HG03025 (cell line): Measurements from ENCODE around the gene ACTR8.

ENCODE experiments used
- ATAC-seq: cut with Tn5 transposase; IDR thresholded peaks from one replicate; pipeline ENCODE4 v1.9.1; 2021; ENCODE audit warnings: mild to moderate bottlenecking, moderate library complexity; ENCODE audit not compliant: unreplicated experiment, low FRiP score

ACTR8 gene

GRCh38 chr3:53819163-53819868 lies 62.6 kb downstream of the ACTR8 start:
- no peak for ATAC-seq

DNA sequence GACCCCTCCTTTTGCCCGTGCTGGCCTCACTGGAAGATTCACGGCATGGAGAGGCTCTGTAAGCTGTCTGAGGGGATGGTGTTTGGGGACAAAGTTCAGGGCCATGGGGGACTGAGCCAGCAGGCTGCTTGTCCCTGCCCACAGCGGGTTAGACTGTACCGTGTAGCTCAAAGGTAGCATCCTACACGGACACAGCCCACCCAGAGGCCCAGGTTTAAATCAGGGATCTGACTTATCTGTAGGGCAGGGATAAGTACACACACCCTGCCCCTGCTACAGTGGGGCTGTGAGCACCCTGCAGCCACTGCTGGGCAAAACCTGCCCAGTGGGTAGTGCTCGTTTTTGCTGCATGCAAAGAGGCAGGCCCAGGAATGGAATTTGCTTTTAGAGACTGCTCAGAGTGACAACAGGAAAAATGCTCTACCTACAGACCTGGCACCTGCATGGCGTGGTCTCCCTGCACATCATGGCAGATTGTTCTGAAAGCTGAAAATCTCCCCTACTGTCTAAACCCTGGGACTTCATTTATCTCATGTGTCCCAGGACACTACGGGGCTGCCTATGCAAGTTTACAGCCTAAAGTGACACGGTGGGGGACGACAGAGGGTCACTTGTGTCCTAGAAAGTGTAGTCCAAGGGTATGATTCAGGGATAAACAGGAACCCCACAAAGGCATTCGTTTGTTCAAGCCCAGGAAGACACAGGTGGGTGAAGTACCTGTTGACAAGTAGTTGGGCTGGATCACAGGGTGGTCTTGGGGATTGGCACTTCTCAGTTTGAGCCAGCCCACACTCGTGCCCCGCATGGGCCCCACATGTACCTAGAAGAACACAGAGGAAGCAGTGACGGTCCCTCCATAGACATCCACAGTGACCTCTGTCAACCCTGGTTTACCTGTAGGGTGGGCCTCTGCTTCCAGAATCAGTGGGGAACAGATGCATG lies 63.5 kb downstream of the ACTR8 start:
- no peak for ATAC-seq

DNA sequence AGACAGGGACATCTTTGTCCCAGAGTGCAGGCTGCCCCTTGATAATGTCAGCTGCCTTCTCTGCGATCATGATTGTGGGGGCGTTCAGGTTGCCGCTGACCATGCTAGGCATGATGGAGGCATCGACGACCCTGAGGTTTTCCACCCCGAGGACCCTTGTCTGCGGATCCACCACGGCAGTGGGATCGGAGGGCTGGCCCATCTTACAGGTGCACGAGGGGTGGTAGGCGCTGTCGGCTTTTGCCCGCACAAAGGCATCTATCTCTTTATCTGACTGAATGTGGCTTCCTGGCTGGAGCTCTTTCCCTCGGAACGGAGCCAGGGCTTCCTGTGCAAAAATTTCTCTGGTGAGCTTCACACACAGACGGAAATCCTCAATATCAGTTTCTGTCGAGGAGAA lies 64.1 kb downstream of the ACTR8 start:
- ATAC-seq: no peak

- no peak for ATAC-seq
Measured at GRCh38 chr3:53817211-53817610, 64.7 kb downstream of the ACTR8 start.
